Activated T-helper 9 cell treated with anti-CD3 and anti-CD28 coated beads, Interleukin-2, amount 50 U/mL, for 16 hours (primary cell): ENCODE data around the gene ETS1.

Experiments used
- DNase-seq: peaks from one replicate; pipeline ENCODE4 v3.0.0-alpha.2; 2020; ENCODE audit warnings: low read depth

Gene ETS1

DNA sequence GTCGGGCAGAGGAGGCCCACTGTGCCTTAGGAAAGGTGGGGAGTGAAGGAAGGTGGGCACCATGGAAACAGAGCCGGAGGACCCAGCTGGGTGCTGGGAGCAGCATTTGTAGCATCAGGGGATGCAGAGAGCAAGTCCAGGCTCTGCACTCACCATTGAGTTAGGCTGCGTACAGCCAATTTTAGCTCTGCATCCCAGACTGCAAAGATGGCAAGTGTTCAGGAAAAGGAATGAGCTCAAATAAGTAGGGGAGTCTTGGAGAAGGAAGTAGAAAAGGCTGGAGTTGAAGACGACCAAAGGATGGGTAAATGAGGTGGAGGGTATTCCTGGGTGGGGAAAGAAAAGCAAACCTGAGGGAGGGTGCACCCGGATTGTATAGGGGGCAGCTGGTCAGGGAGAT is 31.6 kb upstream of the ETS1 start:
- no peak for DNase-seq

DNA sequence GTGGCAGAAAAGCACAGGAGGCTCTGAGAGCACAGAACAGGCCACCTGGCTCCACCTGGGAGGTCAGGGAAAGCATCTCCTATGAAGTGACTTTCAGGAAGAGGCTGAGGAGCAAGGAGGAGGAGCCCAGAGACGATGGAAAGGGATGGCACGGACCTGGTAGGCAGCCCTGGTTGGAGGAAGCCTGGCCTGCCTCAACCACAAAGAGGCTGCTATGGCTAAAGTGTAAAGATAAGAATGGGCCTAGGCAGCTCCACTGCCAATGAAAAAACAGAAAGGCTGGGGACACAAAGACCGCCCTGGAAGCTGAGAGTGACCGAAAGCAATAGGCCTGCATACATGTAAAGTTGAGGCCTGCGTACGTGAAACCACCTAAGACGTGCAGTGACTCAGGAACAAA is 31.2 kb upstream of the ETS1 start:
- DNase-seq, result no peak

DNA sequence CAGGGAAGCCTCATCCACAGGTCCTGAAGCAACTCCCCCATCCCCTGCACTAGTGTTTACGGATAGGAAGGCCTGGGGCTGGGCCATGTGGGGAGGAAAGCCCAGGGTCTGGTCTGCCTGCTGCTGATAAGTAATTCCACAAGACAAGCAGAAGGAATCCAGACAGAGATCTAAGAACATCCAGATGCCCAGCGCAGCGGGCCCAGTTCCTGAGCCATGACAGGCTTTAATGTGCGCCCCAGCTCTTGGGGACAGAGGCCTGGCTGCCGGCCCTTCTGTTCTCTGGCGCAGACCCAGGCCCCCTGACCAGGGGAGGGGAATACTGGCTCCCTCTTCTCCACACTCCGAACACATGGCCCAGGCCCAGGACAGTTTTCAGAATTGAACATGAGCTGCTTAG is 28.8 kb upstream of the ETS1 start:
- no peak for DNase-seq

DNA sequence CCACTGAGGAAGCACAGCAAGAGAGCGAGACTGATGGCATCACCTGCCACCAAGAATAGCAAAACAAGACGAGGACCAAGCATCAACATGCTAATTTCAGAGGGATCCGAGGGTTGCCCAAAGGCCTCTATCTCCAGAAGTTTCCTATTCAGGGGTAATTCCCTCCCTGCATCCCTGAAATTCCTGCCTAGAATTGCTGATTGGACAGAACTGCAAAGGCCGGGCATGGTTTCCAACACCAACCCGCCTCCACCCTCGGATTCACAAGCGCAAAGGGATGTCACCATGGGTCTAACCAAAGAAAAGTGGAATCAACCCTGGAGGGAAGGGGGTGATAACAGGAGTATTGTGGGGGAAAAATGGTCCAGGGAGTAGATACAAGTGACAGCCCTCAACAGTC is 28.3 kb upstream of the ETS1 start:
- DNase-seq, result no peak

DNA sequence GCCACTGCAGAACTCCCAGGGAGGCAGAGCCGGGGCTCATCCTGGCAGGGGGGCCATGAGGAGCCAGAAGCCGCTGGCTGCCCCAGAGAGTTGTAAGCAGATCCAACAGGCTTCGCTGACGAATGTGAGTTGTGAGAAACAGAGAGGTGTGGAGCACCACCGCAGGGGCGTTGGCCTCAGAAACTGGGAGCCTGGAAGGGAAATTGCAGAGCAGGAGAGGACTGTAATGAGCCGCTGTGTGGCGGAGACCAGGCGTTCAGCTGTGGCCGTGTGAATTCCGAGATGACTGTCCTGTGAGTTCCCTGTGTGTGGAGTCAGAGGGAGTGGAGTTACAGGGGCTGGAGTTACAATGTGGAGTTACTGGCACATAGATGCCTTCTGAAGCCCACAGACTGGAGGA is 27.7 kb upstream of the ETS1 start:
- no peak for DNase-seq

DNA sequence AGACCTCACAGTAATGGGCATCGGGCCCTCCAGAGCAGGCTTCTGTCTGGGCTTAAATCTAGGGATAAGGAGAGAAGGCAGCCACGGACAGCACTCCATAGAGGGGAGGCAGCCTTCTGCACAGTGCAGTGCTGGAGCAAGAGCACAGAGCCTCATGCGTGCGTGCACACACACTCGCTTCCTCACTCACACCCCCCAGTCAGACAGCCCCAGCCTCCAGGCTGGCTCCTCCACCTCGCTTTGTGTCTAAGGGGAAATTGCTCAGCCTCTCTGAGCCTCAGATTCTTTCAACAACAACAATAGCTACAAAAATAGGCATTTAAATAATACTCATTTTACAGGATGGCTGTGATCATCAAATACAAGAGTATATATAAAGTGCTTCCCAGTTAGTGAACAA is 26.7 kb upstream of the ETS1 start:
- no peak for DNase-seq

DNA sequence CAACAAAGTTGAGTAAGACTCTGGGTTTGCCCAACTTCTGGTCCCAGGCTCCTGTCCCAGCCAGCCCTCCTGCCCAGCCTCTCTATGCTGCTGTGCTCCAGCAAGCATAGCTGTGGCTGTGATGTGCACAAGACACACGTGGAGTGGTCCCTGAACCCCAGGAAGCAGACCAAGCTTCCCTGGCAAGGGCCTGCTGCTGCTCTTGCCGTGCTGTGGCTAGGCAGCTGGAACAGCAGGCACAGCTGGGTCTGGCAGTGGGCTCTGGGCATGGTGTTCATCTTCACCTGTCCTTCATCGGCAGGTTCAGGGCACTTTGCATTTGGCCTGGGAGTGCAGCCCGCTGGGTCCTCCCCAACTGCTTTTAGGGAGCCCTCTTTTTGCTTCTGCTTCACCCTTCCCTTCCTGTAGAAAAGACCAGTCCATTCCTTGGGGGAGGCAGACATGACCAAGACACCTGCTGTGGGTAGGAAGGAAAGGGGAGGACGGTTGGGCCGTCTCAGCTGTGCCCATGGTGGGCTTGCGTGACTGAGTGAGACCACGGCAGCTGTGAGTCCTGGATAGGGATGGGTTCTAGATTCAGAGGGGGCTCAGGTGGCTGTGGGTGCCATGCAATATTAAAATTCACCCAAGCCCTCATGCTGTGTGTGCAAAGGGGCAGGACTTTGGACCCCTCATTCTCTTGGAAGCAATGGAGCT is 26.1 kb upstream of the ETS1 start:
- DNase-seq, result no peak

DNA sequence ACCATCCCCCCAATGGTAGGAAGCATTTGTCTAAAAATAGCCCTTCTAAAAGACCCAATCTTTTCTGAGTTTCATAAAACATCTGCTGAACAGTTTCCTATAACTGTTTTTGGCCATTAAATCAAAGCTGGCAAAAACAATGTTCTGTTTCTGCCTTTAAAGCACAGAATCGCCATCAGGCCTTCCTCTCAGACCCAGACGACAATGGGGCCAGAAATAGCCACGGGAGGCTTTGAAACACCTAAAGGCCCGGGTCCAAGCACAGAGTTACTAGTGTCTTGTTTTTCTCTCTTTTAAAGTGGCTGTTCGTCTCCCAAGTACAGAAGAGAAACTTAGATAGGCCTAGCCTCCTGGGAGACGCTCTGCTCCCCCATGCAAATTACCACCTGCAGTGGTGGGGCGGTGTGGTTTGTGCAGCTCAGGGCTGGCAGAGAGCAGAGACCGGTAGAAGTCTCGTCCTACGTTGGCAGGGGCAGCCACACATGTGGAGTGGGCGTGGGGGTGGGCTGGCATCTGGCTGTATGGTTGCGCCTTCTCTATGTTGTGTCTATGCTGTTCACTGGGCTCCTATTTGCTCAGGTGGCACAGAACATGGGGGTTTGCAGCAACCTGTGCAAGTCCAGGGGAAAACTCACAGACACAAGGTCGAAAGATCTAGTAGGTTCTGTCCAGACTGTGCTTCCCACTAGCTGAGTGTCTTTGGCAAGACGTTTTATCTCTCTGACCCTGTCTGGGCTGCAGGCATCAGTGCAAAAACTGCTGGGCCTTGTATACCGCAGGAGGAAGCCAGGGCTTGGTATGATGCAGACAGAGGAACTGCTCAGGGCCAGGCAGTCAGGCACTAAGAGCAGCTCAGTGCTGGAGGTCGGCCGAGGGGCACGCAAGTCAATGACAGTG is 23.6 kb upstream of the ETS1 start:
- DNase-seq, result no peak

DNA sequence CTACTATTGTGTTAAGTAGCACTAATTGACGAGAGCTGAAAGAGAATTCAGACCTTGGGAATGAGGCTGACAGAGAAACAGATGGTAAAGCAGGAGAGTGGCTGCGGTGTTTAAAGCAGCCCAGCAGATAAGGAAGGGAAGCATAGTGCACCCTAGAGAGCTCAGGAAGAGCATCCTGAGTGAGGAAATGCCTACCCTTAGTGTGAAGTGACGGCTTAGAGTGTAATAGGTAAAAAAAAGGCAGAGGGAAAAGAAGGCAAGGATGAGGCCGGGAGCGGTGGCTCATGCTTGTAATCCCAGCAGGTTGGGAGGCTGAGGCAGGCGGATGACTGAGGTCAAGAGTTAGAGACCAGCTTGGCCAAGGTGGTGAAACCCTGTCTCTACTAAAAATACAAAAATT is 22.4 kb upstream of the ETS1 start:
- no peak for DNase-seq

DNA sequence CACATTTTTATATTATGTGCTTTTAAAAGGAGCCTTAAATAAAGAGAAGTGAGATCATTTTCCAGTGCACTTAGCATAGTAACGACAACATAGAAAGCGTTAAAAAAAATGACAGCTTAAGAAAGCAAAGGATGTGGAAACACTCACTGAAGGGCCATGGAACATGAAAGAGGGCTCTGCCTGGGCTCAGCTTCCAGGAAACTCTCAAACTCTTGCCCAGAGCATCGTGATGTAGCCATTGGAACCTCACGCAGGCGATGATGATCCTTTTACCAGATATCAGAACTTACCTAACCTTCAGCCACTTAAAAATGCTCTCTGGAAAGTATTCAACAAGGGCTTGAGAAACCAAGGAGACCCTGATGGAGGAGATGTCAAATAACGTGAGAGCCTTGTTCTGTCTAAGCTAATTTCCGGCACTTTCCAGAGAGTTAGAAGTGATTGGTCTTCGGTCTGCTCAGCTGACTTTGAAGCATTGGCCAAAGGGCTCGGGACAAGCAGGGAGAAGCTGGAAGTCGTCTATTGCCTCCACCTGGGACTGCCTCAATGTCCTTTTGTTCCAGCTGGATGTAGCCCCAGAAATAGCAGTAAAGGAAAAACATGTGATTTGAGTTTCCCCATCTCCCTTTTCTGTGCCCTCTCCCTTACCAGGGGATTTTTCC is 21.5 kb upstream of the ETS1 start:
- no peak for DNase-seq

DNA sequence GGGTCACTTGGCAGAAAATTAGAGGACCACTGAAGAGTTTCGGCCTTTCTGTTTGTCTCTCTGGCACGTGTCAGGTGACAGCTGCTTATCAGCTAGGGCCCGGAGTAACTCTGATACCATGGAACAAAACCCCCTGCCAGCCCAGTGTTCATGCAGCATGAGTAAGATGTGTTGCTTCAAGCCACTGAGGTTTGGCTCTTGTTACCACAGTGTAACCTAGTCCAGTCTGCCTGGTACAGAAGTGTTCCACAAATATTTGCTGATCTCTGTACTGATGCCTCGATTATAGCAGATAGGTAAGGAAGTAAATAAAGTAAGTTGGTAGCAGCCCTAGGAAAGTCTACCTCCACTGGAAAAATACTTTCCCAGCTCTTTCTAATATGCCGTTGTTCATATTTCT is 20.5 kb upstream of the ETS1 start:
- DNase-seq, result no peak

DNA sequence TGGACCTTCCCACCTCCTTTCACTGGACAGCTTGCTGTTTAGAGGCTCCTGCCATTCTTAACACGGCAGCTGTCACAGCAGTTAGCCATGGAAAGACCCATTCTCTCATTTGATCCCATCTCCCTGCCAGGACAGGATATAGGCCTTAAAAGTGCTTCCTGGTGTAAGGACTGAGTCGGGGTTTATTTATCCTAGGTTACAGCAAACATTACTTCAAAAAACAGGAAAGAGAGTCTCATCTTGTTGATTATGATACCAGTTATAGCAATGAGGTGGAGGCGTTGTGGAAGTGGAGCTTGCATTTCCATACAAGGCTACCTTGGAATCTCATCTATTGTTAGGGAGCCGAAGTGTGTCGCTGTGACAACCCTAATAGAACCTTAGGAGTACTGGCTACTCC is 17.4 kb upstream of the ETS1 start:
- DNase-seq, result no peak

DNA sequence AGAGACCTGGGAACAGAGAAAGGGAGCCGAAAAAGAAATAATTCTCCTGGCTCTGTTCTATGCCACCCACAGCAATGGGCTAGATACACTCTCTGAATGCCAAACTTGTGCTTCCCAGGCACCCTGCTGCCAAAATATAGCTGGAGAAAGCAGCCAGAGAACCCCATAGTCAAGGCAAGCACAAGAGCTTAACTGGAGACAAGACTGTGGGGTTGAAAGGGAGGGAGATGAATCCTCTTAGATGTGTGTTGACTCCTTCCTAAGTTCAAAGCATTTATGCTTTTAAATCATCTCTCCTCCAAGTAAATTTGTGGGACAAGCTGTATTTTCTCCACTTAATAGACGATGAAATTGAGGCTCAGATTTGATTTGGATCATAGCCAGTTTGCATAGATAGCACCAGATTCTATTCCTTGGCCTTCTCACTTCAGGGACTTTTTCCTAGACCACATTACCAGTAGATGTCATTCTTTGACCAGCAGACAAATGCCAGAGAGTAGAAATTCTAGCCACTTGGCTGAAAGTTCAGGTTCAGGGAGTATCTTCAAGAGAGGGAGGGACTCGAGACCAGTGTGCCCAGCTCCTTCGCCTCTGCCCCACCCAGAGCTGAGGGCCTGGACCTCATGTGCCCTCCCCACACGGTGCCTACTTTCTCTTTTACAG is 16.5 kb upstream of the ETS1 start:
- DNase-seq, result no peak

DNA sequence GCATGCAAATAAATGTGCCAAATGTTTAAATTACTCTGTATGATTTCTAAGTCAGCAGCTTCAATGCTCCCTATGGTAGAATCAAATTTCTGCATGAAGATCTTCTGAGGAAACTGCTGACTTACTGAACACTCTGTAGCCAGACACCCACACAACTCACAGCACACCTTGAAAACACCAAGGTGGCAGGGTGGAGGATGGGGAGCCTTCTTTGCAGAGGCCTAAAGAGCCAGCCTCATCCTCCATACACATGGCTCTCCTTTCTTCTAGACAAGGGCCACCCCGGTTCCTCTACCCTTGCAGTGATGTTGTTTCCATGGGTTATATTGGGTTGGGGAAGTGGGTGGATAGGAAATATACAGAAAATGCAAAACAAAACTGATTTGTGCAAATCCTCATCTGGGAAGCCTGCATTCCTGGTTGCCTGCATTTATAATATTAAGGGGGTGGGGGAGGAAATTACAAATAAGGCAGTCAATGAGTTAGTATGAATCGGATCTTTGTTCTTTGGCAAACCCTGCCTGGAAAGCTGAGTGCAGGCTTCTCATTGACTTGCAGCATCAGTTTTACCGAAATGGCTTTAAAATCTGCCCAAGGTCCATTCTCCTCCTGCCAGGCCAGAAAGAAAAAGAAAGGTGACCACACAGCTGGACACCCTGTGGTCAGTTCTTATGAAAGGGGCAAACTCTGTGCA is 15.8 kb upstream of the ETS1 start:
- DNase-seq, result no peak

DNA sequence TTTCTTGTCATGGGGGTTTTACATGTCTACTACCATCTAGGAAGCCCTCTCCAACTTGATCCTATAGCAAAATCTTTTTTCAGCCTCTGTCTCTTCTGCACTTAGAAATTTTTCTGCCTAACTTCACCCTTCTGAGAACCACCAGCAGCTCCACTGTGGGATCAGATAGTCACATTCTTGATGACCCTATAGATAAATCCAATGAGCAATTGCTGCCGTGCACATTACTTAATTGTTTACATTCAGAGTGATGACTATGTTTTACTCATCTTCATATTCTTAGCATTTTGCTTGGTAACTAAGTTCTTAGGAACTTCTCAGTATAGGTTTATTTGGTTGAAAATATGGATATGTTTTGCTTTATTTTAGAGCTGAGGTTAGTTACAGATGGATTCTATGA is 12.4 kb upstream of the ETS1 start:
- DNase-seq, result no peak

DNA sequence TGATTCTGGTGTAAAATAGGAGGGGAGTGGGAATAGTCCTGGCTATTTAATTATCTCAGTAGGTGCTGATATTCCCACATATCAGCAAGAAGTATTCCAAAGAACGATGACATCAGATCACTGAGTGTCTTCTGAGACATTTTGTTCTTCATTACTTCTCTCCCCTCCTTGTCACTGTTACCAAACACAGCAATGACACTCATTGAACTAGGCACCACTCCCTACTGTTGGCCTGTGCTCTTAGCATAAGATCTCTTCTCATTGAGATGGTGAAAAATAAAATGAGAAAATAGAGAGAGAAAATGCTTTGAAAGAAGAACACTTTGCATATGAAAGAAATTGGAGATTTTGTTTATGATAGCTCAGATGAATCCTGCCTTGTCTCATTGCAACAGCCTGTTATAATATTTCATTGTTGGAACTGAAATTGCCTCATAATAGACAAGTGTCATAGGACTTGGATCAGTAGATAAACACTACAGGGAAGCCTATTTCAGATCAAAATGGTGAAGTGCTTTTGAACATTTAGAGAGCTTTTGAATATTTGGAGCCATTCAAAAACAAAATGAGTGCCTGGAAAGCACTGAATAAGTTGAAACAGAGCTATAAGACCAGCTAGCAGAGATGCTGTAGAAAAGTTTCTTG is 11.3 kb upstream of the ETS1 start:
- no peak for DNase-seq

DNA sequence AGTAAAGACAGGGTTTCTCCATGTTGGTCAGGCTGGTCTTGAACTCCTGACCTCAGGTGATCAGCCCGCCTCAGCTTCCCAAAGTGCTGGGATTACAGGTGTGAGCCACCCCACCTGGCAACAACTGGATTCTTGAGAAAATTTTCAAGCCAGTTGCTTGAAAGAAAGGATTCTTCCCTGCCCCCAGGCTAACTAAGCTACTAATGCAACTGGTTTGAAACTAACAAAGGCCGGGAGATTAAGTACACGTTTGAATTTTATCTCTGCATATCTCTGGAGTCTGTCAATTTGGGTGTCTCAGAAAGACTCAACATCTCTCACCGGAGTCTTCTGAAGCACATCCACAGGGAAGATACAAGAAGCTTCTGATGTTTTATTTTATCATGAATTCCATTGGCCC is 10.7 kb upstream of the ETS1 start:
- no peak for DNase-seq

DNA sequence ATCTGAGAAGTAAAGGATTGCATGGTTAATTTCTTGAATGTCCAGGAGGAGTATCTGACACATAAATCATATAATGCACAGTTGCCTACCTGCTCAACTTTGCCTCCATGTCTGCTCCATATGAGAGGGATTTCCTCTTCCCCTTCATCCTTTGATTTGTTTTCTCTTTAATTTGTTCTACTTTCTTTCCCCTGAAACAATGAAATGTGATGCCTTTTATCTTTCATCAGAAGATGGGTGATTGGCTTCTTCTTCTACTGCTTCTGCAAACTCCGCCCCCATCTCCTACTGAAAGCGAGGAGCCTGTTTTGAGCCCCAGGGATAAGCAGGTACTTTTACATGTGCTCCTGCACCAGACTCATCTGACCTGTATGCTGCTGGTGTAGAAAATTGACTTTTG is 9.9 kb upstream of the ETS1 start:
- DNase-seq, result no peak

DNA sequence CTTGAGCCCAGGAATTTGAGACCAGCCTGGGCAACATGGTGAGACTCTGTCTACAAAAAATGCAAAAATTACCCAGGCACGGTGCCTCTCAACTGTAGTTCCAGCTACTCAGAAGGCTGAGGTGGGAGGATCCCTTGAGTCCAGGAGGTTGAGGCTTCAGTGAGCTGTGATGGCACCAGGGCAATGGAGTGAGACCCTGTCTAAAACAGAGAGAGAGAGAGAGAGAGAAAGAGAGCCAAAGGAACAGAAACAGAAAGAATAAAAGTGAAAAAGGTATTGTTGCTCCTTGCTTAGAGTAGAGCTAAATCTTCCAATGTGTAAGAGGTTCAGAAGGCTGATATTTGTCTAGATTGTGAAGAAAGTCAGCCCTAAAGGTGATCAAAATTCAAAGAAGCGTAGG is 8.9 kb upstream of the ETS1 start:
- DNase-seq, result no peak

DNA sequence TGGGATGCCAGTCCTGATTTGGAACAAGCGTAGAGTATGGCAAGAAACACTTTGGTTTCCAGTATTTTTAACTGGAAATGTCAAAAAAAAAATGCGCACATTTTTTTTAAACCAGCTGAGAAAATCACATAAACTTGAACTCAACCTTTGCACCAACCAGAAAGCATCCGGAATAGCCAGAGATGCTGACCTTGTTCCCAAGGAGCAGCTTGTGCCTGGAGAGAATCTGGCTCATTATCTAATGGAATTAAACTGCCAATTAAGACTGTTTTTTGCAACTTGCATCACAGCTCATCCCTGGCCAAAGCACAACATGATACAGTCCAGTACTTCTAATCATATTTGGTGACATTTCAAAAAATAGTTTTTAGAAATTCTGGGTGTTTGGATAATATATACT is 8.4 kb upstream of the ETS1 start:
- DNase-seq, result no peak

DNA sequence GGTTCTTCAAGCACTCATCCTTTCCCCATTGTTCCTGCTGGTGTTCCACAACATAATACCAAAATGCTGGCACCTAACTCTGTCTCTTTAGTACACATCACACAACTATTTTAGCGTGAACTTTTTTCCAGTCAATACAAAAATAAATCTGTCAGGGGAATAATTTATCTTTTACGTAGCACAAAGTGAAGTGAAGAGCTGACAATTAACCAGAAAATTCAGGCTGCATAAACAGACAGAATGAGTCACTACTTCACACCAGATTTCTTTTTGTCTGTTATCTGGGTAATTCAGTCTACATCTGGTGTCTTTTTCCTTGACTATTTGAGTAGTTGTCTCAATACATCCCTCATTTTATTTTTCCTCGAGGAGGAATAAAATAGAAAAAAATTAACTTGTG is 7.9 kb upstream of the ETS1 start:
- DNase-seq, result no peak

DNA sequence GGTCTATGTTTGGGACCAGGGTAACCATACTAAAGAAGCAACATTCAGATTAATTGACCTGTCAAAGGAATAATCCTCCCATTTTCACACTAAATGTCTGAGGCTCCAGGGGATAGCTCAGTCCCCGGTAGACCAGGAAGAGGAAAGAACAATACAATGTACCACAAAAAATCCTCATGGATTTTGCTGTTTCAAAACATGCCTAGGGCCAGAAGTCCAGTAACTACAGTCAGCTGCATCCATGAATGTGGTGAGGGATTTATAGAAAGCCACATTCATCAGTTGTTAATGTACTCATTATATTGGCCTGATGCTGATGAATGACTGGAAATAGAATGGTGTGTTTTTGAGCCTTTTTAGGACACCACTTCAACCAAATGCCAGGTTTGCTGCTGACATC is 6.9 kb upstream of the ETS1 start:
- DNase-seq, result no peak
